Mucosa of stomach (tissue), 1 donor: Measurements from ENCODE around the gene ATAD2B.
"Not testable (repeated sequence)": the region's sequence is repeated elsewhere in the genome, so short reads cannot be mapped to it uniquely, and the experiment has no call there.

Experiments
- H3K27me3 ChIP-seq: one replicate; pipeline ENCODE4 v1.7.0; 2013; ENCODE audit warnings: mild to moderate bottlenecking, low read length; ENCODE audit not compliant: control insufficient read depth, insufficient read depth
- H3K36me3 ChIP-seq: one replicate; pipeline ENCODE4 v1.7.0; 2013; ENCODE audit warnings: low read length; ENCODE audit not compliant: control insufficient read depth, insufficient read depth
- H3K4me1 ChIP-seq: one replicate; pipeline ENCODE4 v1.7.0; 2013; ENCODE audit warnings: mild to moderate bottlenecking, low read length; ENCODE audit not compliant: control insufficient read depth, insufficient read depth
- H3K4me3 ChIP-seq: one replicate; pipeline ENCODE4 v1.7.0; 2013; ENCODE audit warnings: low read length
- H3K9ac ChIP-seq: one replicate; pipeline ENCODE4 v1.7.0; 2013; ENCODE audit warnings: mild to moderate bottlenecking, low read length, moderate library complexity
- H3K9me3 ChIP-seq: one replicate; pipeline ENCODE4 v1.7.0; 2013; ENCODE audit warnings: mild to moderate bottlenecking, low read length, moderate library complexity; ENCODE audit not compliant: control insufficient read depth
- donor health status: Pancreatic carcinoma.

Gene ATAD2B

DNA sequence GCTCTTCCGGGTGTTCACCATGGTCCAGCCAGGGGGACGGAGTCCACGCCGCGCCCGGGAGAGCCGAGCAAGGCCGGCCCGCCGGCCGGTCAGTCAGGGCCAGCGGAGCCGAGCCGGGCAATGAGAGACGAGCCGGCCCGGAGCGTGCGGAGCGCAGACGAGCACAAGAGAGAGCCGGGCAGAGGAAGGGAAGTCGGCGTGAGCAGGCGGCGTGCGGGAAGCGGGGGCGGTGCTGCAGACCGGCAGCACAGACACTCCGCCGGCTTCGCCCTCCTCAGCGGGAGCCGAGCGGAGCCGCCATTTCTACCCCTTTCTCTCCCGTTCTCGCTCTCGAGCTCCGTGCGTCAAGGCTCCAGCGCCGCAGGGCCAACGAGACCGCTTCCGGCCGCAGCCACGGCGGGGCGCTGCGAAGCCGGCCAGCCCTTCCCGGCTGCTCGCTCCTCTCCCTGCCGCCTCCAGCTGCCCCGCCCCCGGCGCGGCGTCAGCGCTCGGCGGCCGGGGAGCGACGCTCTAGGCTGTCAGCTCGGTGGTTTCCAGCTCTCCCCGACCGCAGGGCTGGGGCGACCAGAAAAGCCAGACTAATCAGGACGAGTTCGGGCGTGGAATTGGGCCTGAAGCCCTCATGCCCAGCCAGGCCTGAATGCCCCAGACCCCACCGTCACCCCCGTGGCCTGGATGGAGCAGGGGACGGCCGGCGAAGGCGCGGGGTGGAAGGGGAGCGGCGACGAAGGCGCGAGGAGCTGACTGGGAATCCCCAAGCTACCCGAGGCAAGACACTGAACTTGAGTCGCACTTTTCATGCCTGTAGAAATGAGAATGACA, at the start of gene ATAD2B:
Gene ATAD2B (minus strand): TSS at position 374 of the 822 bp plus-strand sequence. CDS start 353 bp downstream, at position 21.
- H3K4me1 ChIP-seq, result peaks cover 13% of the 10 kb centered on the region

DNA sequence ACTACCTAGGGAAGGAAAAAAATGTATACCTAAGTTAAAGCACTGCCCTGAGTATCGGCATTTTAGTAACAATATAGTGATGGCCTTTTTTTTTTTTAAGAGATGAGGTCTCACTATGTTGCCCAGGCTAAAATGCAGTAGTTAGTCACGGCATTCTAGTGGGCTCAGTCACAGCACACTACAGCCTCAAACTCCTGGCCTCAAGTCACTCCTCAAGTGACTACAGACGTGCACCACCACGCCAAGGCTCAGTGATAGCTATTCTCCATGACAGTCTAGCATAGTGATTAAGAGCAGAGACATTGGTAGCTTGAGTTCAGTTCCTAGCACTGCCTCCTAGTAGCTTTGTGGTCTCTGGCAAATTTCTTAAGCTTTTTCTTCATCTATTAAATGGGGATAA, 40.9 kb upstream of the ATAD2B start:
- H3K36me3 ChIP-seq, result no peaks in the 10 kb centered on the region
- no peaks in the 10 kb centered on the region for H3K9me3 ChIP-seq
- no peaks in the 10 kb centered on the region for H3K27me3 ChIP-seq
- no peak overlapping the region for H3K4me3 ChIP-seq
- H3K9ac ChIP-seq, result no peak overlapping the region
- H3K4me1 ChIP-seq, result no peaks in the 10 kb centered on the region

More for the DNA sequence above, at the start of gene ATAD2B:
- Histone ChIP-seq H3K4me3 (peak within 1 kb of the TSS; percentile 94), H3K9ac (peak within 1 kb of the TSS; percentile 99), H3K27me3 (no peaks in the 10 kb centered on the region), H3K9me3 (no peaks in the 10 kb centered on the region), H3K36me3 (no peaks in the 10 kb centered on the region)

DNA sequence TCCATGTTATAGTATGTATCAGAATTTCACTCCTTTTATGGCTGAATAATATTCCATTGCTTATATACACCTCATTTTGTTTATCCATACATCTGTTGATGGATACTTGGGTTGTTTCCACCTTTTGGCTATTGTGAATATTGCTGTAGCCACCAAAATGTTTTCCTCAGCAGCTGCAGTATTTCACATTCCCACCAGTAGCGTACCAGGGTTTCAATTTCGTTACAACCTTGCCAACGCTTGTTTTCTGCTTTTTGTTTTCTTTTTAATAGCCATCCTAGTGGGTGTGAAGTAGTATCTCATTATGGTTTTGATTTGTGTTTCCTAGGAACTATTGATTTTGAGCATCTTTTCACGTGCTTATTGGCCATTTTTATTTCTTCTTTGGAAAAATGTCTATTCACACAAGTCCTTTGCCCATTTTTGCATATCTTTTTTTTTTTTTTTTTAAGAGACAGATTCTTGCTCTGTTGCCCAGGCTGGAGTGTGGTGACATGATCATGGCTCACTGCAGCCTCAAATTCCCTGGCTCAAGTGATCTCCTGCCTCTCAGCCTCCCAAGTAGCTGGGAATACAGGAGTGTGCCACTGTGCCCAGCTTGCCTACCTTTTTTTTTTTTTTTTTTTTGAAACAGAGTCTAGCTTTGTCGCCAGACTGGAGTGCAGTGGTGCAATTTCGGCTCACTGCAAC, 27.5 kb upstream of the ATAD2B start:
- Histone ChIP-seq H3K9ac (no peak overlapping the region), H3K4me3 (no peak overlapping the region), H3K4me1 (no peaks in the 10 kb centered on the region), H3K27me3 (no peaks in the 10 kb centered on the region), H3K9me3 (no peaks in the 10 kb centered on the region), H3K36me3 (no peaks in the 10 kb centered on the region)

DNA sequence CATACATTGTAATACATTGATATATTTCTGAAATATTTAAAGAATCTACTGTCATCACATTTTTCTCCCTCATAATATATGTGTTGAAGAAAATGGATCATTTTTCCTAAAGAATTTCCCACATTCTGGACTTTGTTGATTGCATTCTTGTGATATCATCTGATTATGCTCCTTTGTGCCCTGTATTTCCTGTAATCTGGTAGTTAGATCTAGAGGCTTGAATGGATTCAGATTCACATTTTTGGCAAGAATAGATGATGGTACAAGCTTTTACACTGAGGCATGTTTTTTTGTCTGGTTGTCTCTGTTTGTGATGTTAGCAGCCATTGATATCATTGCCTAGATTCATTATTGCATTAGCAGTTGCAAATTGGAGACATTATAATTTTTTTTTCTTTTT, 26.7 kb upstream of the ATAD2B start:
- no peaks in the 10 kb centered on the region for H3K9me3 ChIP-seq
- H3K27me3 ChIP-seq, result no peaks in the 10 kb centered on the region
- no peaks in the 10 kb centered on the region for H3K4me1 ChIP-seq
- H3K9ac ChIP-seq, result no peak overlapping the region
- no peak overlapping the region for H3K4me3 ChIP-seq
- no peaks in the 10 kb centered on the region for H3K36me3 ChIP-seq

DNA sequence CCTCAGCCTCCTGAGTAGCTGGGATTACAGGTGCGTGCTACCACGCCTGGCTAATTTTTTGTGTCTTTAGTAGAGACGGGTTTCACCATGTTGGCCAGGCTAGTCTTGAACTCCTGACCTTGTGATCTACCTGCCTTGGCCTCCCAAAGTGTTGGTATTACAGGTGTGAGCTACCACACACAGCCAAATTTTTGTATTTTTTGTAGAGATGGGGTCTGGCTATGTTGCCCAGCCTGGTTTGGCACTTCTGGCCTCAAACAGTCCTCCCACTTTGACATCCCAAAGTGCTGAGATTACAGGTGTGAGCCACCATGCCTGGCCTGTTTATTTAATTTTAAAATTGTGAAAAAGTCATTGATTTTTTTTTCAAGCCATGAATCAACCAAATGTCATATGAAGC, 25.6 kb upstream of the ATAD2B start:
- H3K9ac ChIP-seq, H3K27me3 ChIP-seq, H3K9me3 ChIP-seq, H3K36me3 ChIP-seq, H3K4me1 ChIP-seq, H3K4me3 ChIP-seq: not testable (repeated sequence)

DNA sequence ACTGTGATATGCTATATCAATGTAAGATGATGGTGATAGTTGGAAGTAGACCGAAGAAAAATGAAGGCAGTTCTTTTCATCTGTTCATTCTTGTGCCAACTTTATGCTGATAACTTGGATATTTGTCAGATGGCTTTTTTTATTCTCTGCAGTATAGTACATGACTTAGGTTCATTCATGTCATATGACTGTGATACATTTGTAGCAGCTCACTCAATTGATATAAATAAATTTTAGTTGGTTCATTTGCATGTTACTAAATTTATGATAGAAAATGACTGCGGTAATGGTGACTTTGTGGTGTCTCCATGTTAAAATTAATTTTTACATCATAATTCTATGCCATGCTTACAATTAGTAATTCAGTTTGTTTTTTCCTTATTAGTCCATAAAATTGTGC, 20.4 kb upstream of the ATAD2B start:
- no peak overlapping the region for H3K9ac ChIP-seq
- H3K27me3 ChIP-seq, result no peaks in the 10 kb centered on the region
- no peaks in the 10 kb centered on the region for H3K36me3 ChIP-seq
- no peaks in the 10 kb centered on the region for H3K9me3 ChIP-seq
- no peaks in the 10 kb centered on the region for H3K4me1 ChIP-seq
- H3K4me3 ChIP-seq, result no peak overlapping the region

DNA sequence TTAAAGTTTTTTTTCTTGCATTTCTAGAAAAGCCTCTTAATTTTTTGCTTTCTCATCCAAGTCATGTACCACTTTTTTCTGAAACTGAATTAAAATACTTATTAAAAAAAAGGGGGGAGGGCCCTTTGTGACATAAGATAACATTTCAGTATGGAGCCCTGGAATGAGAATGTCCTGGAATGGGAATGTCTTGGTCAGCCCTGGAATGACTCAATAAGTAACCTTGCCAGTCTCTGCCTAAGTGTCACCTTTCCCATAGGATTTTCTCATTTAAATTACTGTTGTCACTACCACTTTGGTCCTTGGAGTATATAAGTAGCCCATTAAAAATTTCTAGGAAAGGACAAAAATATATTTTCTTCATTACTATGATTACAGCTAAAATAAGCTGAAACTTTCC, 18.1 kb upstream of the ATAD2B start:
- Histone ChIP-seq H3K4me3 (no peak overlapping the region), H3K9ac (no peak overlapping the region), H3K4me1 (peaks cover 6% of the 10 kb centered on the region), H3K27me3 (no peaks in the 10 kb centered on the region), H3K36me3 (no peaks in the 10 kb centered on the region), H3K9me3 (no peaks in the 10 kb centered on the region)

DNA sequence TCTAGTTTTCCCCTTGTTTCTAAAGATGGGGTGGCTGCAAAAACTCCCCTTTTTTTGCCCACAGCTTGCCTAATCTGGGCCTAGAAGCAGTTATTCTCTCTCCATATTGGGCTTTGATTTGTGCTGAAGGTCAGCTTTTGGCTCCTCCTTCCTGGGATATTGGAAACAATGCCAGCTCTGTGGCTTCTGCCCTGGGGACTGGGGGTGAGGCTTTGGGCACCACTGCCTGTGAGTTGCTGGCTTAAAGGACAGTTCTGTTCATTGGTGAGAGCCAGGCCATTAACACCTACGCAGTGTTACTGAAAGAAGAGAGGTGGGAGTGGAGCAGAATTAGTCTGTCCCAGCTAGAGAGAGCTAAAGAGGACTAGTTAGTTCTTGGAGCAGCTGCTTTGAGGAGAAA, 17.6 kb upstream of the ATAD2B start:
- Histone ChIP-seq H3K36me3 (no peaks in the 10 kb centered on the region), H3K9me3 (no peaks in the 10 kb centered on the region), H3K4me1 (peaks cover 6% of the 10 kb centered on the region), H3K27me3 (no peaks in the 10 kb centered on the region), H3K4me3 (no peak overlapping the region), H3K9ac (no peak overlapping the region)

DNA sequence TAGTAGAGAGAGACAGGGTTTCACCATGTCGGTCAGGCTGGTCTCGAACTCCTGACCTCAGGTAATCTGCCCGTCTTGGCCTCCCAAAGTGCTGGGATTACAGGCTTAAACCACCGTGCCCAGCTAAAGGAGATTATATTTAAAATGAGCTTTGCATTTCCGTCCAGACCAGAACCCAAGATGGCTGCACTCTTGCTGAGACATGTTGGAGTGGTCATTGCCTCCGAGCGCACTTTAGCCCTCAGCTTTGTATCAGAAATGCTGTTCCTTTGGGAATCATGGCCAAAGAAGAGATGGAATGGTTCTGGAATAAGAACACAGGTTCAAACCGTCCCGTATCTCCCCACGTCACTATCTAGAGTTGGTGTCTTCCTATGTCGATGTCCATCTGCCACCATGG, 16.7 kb upstream of the ATAD2B start:
- Histone ChIP-seq H3K4me3 (no peak overlapping the region), H3K9me3 (no peaks in the 10 kb centered on the region), H3K4me1 (peaks cover 12% of the 10 kb centered on the region), H3K27me3 (peaks cover 5% of the 10 kb centered on the region), H3K36me3 (no peaks in the 10 kb centered on the region), H3K9ac (no peak overlapping the region)

DNA sequence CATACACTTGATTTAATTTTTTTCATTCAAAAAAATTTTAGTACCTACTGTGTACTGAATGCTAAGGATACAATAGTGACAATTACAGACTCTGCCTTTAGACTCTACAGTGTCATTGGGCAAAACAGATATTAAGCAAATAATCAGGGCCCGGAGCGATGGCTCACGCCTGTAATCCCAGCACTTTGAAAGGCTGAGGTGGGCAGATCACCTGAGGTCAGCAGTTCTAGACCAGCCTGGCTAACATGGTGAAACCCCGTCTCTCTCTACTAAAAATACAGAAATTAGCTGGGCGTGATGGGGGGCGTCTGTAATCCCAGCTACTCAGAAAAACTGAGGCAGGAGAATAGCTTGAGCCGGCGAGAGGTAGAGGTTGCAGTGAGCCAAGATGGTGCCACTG, 14.7 kb upstream of the ATAD2B start:
- no peaks in the 10 kb centered on the region for H3K36me3 ChIP-seq
- H3K9ac ChIP-seq, result peak overlapping the region; percentile 22
- H3K9me3 ChIP-seq, result no peaks in the 10 kb centered on the region
- H3K4me1 ChIP-seq, result peaks cover 12% of the 10 kb centered on the region
- peaks cover 5% of the 10 kb centered on the region for H3K27me3 ChIP-seq
- H3K4me3 ChIP-seq, result no peak overlapping the region

DNA sequence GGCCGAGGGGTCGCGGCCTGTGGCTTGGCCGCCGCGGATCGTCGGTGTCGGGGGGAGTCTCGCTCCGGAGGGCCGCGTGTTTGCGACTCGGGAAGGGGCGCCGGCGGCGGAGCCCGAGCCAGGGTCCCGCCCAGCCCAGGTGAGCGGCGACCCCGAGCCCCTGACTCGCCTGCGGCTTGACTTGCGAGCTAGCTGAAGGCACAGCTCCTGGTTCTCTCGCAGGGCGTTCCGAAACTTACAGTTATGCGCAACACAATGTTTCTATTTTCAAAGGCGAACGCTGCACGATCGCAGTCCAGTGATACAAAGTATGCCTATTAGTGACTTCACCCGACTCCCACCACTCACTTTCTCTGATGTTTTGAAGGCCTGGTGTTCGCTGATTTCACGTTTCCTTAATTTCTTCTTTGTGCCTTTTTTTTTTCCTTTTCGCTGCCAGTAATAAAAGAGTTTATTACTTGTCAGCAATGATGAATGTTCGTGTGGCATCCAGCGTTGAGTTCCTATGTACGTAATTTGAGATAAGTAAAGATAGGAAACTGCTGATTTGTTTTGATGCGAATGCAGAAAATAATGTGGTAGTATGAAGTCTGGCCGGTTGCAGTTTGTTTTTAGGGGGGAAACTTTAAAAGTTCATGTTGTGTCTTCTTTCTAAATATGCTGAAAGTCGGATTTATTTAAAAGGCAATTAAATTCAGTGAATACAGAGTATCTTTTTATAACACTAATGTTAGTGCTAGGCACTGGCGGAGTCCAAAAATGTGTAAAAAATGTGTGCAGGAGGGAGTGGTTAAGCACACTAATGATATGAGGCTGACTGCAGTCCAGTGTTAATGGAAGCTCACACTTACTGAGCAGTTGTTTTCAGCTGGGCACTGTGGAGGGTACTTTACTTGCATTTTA, 14.0 kb upstream of the ATAD2B start:
- Histone ChIP-seq H3K4me3 (no peak overlapping the region), H3K36me3 (no peaks in the 10 kb centered on the region), H3K27me3 (peaks cover 5% of the 10 kb centered on the region), H3K4me1 (peaks cover 12% of the 10 kb centered on the region), H3K9me3 (no peaks in the 10 kb centered on the region), H3K9ac (peak overlapping the region; percentile 36)
